ENCODE results near the gene CELF4.

CELF4 gene

GRCh38 chr18:37494406-37494805 is 71.2 kb downstream of the CELF4 start:
- DNase-seq (ENCODE audit: low read depth) = no peak

GRCh38 chr18:37493352-37493935 is 72.2 kb downstream of the CELF4 start:
- no peak for DNase-seq (ENCODE audit: low read depth)

GRCh38 chr18:37492952-37493351 is 72.6 kb downstream of the CELF4 start:
- no peak for DNase-seq (ENCODE audit: low read depth)

DNA sequence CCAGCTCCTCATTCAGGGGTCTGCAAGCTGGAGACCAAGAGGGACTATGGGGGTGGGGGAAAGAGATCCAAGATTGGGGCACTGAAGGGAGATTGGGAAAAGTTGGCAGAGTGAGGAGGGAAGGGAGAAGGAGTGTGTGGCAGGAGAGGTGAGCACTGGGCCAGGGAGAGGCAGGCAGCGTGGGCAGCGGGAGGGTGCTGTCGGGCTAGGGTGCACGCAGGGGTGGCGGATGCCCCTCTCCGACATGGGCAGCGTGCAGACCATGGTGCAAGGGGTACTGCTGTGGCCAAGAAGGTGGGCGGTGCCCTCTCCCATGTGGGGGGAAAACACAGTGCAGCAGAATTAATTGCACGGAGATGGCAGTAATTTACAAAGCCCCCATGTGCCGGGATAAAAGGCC is 74.1 kb downstream of the CELF4 start:
- no peak for DNase-seq (ENCODE audit: low read depth)

GRCh38 chr18:37489998-37490397 is 75.6 kb downstream of the CELF4 start:
- DNase-seq (ENCODE audit: low read depth) = no peak

DNA sequence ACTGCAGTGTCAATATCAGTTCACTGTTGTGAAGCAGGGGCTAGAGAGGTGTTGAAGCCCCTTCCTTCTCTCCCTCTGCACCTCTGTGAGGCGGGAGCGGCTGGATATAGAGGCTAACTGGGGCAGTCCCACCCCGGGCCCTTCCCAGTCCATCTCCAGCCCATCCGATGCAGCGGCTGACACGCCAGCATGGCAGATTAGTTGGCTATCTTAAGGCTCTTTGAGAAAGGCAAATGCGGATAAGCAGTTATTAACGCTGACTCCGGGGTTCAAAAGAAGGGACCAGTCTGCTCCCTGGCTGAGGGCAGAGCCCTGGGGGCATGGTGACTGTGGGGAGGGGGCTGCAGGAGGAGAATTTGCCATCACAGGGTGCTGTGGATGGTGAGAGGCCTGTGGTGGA is 76.6 kb downstream of the CELF4 start:
- no peak for DNase-seq (ENCODE audit: low read depth)

DNA sequence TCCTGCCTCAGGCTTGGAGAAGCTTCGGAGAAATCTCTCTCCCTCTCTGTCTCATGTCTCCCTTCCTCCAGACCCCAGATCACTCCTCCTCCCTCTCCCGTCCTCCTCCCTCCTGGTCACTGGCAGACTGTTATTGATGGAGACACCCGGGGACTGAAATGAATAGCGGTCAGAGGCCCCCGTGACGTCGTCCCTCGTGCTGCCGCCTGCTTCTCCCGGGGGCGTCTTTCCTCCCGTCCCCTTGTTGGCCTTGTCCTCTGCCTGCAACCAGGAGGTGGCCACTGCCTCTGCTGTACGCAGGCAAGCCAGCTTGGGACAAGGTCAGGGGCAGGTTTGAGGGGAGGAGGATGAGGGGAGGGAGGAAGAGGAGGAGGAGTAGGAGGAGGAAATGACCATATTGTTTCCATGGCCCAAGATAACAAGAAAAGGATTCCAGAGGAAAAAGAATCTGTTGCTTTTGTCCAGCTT is 78.2 kb downstream of the CELF4 start:
- DNase-seq (ENCODE audit: low read depth) = no peak

DNA sequence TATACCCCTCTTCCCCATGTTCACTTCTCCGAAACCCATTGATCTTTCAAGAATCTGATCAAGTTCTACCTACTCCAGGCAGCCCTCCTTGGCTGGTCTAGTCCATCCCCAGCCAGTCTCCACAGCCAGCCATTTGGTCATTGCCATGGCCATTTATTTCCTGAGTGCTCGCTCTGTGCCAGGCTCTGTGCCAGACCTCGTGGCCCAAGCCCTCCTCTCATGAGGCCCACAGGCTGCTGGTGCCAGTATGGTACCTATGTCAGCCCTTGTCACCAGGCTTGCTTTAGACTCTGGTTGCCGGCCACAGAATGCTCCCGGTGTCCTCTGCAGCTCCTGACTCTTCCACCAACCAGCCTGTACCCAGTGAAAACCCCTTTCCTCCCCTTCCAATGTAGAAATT is 78.8 kb downstream of the CELF4 start:
- DNase-seq (ENCODE audit: low read depth) = no peak

DNA sequence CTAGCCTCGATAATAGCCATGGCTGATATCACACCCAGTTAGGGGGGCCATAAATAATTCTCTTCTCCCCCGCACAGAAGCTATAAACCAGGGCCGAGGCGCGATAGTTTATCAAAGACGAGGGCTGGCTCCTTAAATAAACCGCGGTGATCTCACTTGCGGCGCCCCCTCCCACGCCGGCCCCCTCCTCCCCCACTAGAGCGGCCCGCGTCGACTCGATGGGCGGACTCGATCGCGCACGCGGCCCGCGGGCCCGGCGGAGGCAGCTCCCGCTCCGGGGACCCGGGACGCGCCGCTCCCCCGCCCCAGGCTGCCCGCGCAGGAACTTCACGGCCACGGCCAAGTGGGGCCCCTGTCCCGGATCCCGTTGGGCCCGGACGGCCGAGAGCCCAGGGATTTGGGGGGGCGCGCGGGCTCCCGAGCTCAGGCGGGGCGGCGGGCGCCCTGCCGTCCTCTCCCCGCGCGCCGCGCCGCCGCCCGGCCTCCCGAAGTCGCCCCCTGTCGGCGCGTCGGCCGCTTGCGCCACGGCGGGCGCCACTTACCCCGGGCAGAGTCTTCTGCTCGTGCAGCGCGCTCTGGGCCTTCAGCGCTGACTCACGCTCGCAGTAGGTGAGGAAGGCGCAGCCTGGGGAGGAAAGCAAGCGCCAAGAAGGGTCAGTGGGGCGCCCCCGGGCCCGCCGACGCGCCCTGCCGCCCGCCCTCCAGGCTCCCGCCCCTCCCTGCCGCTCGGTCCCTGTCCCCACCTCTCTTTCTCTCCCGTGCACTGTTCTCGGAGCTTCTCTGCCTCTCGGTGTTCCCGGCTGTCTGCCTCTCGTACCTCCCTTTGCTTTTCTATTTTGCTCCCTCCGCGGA is 80.4 kb downstream of the CELF4 start:
- no peak for DNase-seq (ENCODE audit: low read depth)

DNA sequence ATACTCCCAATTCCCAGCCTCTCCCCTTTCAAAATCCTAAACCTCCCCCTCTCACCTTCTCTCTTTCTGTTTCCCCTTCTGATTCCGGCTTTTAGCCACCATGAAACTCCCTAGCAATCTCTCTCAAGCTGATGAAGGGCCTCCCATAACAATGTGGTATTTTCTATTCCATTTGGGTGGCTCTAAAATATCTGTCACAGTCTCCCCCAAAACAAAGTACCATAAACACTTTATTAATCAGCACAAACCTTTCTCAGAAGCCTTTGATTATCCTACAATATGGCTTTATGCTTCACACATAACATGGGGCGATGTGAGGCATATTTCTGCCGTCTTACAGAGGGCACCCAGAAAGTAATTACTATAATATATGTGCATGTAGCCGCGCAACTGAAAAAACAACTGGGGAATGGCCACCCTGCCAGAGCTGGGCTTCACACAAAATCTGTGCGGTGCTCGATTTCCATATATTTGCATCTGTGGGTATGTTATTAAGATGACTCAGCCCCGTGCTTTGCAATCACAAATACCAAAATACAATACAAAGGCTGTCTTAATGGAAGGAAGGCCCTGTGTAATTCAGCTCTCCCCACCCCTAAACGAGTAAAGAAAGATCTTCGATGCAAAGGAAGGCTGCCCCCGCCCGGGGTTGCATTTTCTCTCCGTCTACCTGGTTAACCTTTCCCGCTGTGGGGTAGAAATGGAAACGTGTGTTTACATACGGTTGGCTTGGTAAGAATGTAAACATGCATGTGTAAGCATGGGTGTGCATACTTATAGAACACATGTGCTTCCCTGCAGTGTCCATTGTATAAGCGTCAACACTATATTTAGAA is 81.4 kb downstream of the CELF4 start:
- DNase-seq (ENCODE audit: low read depth) = no peak

DNA sequence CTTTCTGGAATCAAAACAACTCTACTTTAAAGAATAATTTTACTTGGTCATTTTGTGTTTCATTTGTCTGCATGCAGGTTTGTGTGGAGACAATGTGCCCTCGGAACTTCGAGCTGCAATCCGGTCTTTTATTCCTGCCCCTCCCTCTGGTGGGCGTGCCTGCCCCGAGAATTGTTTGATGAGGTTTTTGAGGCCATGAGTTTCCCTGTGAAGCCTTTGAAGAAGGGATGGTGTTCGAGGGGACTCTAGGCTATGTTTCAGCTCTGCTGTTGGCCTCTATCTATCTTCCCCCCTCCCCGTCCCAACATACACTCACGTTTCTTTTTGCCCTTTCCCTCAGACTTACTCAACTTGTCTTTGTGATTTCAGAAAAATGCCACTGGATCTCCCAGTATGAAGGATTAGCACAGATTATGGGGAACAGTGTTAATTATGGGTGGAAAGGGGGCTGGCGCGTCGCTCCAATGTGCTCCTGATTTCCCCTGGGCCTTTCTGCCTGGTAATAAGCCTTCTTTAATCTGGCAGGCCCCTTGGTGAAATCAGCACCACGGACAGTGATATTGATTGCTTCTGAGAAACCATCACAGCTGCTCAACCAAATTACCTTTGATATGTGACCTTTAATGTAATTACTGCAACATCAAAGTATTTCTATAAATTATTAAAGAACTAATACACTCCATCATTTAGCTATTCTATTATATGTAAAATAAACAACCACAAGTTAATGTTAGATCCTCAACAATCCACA is 82.2 kb downstream of the CELF4 start:
- no peak for DNase-seq (ENCODE audit: low read depth)

- DNase-seq (ENCODE audit: low read depth) = no peak
Measured at GRCh38 chr18:37482433-37482832, 83.2 kb downstream of the CELF4 start.

DNA sequence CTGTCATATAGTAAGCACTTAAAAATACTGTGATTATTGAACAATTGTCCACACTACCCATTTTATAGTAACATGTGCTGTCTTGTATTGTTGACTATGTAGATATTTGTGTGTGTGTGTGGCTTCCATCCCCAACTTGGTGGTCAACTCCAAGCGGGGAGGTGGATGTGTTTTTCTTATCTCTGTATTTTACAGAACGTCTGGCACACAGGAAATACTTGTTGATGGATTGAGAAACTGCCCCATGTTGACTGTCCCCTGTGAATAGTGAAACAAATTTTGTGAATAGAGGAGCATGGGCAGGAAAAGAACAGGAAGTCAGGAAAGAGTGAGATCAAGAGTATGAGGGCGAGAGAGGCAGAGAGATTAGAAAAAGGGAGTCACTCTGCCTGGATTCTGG is 83.6 kb downstream of the CELF4 start:
- DNase-seq (ENCODE audit: low read depth) = no peak

DNA sequence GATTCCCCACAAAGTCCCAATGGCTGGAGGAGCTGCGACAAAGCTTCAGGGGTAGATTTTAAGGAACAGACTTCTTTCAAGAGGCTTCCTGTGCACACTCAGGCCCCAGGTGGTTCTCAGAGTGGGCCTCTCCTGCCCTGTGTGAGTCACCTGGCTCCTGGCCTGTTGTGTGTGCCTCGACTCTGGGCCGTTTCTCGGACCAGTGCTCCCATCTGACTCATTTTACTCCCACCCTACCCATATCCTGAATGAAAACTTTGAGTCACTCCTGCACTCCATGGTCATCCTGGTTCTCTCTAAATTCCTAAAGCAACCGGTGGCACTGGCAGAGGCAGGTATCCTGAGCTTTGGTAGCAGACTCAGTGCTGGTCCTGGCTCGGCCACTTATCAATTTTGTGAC is 84.1 kb downstream of the CELF4 start:
- DNase-seq (ENCODE audit: low read depth) = peak; percentile 9

GRCh38 chr18:37481072-37481471 is 84.5 kb downstream of the CELF4 start:
- DNase-seq (ENCODE audit: low read depth) = no peak

DNA sequence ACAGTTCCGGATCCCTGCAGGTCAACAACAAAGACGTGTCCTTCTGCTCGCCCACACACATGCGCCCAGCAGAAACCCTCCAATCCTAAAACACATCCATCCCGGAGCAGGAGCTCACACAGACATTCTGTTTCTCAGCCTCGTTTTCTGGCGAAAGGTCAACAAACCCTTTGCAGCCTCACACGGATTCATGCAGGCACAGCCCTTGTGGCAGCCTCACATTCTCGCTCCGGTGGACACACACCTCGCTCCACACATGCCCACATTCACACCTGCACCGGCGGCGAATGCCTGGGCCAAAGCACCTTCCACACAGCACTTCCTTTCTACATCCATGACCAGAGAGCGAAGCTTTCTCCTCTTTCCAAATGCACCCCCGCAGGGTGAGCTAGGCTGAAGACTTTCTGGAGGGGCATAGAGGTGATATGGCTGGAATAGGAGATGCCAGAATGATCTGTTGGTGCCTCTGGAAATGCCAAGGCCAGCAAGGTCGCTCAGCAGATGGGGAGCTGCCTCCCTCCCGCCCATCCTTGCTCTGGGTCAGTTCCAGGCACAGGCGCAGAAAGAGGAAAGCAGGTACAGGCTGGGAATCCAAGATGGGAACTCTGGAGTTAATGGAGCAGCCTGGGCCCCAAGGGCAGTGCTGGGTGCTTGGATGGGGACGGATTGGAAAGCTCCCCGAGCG is 88.8 kb downstream of the CELF4 start:
- no peak for DNase-seq (ENCODE audit: low read depth)

DNA sequence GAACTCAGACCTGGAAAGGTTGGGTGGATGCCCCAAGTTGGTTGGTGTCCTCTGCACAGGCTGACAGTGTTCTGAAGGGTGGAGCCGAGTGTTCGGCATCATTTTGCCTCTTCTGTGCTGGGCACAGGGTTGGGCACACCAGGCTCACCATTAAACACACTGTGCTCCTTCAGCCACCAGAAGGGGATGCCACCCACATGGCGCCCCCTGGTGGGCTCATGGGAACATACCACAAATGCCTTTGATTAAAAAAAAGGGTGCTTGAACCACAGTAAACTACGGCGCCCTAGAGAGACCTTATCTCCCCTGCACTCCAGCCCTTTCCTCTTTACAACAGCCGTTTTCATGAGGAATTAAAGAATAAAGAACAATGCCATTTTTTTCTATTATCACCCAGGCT is 89.4 kb downstream of the CELF4 start:
- DNase-seq (ENCODE audit: low read depth) = no peak

DNA sequence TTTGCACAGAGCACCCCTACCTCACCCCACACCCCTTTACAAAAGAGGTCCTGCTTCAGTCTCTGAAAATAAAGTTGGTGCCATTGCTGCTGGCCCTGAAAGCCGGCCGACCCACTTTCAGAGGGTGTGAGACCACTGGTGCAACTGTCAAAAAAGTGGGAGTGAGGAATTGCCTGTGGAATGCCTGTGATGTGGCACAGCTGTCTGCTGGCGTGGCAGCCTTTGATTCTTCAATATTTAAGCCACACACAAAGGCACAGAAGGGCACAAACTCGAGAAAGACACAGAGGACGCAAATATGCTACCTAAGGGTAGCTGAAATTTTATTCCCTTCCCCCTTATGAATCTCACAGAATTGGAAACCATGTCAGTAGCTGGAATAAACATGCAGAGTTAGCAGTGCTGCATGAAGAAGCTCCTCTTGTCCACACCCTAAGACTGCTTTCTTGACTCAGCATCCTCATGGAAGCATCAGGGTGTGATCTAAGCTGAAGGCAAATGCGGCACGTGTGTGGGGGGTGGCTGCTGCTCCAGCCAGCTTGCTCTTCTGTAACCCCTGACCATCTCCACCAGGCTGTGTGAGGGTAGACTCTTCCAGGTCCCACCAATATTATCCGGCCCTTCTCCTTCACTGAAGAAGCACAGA is 92.3 kb downstream of the CELF4 start:
- DNase-seq (ENCODE audit: low read depth) = no peak

DNA sequence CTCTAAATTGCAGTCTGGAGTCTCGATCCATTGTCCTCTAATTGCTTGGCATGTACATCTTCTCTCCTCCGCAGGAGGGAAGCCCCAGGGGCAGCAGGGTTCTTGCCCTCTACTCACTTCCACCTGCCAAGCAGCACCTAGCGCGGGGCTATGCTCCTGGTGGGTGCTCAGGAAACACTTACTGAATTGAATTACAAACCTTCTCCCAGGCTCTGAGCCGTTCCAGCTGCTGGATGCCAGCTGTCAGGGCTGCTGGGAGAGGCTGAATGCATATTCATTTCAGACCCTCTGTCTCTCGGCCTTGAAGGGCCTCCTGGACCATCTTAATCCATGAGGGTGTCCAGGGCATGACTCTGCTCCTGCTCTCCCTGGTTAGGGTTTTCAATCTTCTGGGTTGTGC is 94.0 kb downstream of the CELF4 start:
- no peak for DNase-seq (ENCODE audit: low read depth)

GRCh38 chr18:37470986-37471385 is 94.6 kb downstream of the CELF4 start:
- no peak for DNase-seq (ENCODE audit: low read depth)

Measured in HS-5 (cell line).